Measurements from ENCODE around the gene CST6. TPM values are rescaled to one million over a fixed set of nuclear protein-coding genes. Genes with fewer than 3 reads are reported as not detected.

The CST6 gene
- 1 to 10 TPM; 2.6 to 6.3 TPM for total RNA-seq

GRCh38 chr11:66011785-66012303, at the start of gene CST6:
TSS of gene CST6 (plus strand) at chr11:66012008. CDS start at chr11:66012045, 37 bp downstream.
- H3K27ac ChIP-seq = no peak within 1 kb of the TSS
- H3K4me3 ChIP-seq = peak within 1 kb of the TSS; percentile 1 to 33
- peaks cover 0 to 4% of the 10 kb centered on the region in 2 donors for H3K27me3 ChIP-seq
- no peaks in the 10 kb centered on the region for H3K36me3 ChIP-seq
- DNase-seq (ENCODE audit: low spot score) = no peak
- peaks cover 0 to 34% of the 10 kb centered on the region in 2 donors for H3K4me1 ChIP-seq
- H3K9me3 ChIP-seq = no peaks in the 10 kb centered on the region
- TF ChIP-seq CTCF (IDR thresholded peaks at IDR 0.05) = no peak

GRCh38 chr11:65962141-65962564, 49.7 kb upstream of the CST6 start:
- peaks cover 0 to 27% of the 10 kb centered on the region in 2 donors for H3K4me1 ChIP-seq
- peak overlapping the region; percentile 91 to 100 for H3K4me3 ChIP-seq
- DNase-seq (ENCODE audit: low spot score) = no peak
- peaks cover 33% of the 10 kb centered on the region for H3K36me3 ChIP-seq
- no peaks in the 10 kb centered on the region for H3K27me3 ChIP-seq
- H3K27ac ChIP-seq = peak overlapping the region; percentile 87 to 91
- no peak for TF ChIP-seq CTCF (IDR thresholded peaks at IDR 0.05)
- H3K9me3 ChIP-seq = no peaks in the 10 kb centered on the region

GRCh38 chr11:65964906-65965305, 46.9 kb upstream of the CST6 start:
- TF ChIP-seq CTCF (IDR thresholded peaks at IDR 0.05) = no peak
- Histone ChIP-seq H3K36me3 (peaks cover 60% of the 10 kb centered on the region), H3K4me3 (no peak overlapping the region), H3K27ac (no peak overlapping the region), H3K4me1 (peaks cover 0 to 27% of the 10 kb centered on the region in 2 donors), H3K9me3 (no peaks in the 10 kb centered on the region), H3K27me3 (no peaks in the 10 kb centered on the region)
- no peak for DNase-seq (ENCODE audit: low spot score)

GRCh38 chr11:65965986-65966762, 45.6 kb upstream of the CST6 start:
- TF ChIP-seq CTCF (IDR thresholded peaks at IDR 0.05) = no peak
- peaks cover 64% of the 10 kb centered on the region for H3K36me3 ChIP-seq
- H3K4me1 ChIP-seq = peaks cover 0 to 19% of the 10 kb centered on the region in 2 donors
- H3K27me3 ChIP-seq = no peaks in the 10 kb centered on the region
- H3K4me3 ChIP-seq = no peak overlapping the region
- H3K27ac ChIP-seq = no peak overlapping the region
- H3K9me3 ChIP-seq = no peaks in the 10 kb centered on the region
- no peak for DNase-seq (ENCODE audit: low spot score)

- Histone ChIP-seq H3K4me1 (peaks cover 0 to 15% of the 10 kb centered on the region in 2 donors), H3K9me3 (no peaks in the 10 kb centered on the region), H3K4me3 (no peak overlapping the region), H3K27me3 (no peaks in the 10 kb centered on the region), H3K36me3 (peaks cover 67% of the 10 kb centered on the region), H3K27ac (no peak overlapping the region)
- no peak for TF ChIP-seq CTCF (IDR thresholded peaks at IDR 0.05)
- DNase-seq (ENCODE audit: low spot score) = no peak
These were observed 44.4 kb upstream of the CST6 start for GRCh38 chr11:65967329-65967934.

Measured in right atrium auricular region (tissue), 2 donors.